Progenitor cell of endocrine pancreas (in vitro differentiated cells): ENCODE results near the gene ZNF672. TPM values are rescaled to one million over a fixed set of nuclear protein-coding genes. Genes with fewer than 3 reads are reported as not detected.

Source experiments
- DNase-seq: peaks from one replicate; pipeline ENCODE4 v3.0.0; 2021; ENCODE audit warnings: low spot score; ENCODE audit not compliant: unreplicated experiment
- H3K27ac Mint-ChIP-seq: 2 replicates; pipeline ENCODE4 v1.8.0; 2021; ENCODE audit warnings: mild to moderate bottlenecking, moderate library complexity, mixed read lengths
- H3K27me3 Mint-ChIP-seq: 2 replicates; pipeline ENCODE4 v1.8.0; 2021; ENCODE audit warnings: mixed read lengths
- H3K36me3 Mint-ChIP-seq: 2 replicates; pipeline ENCODE4 v1.8.0; 2022; ENCODE audit warnings: mixed read lengths; ENCODE audit not compliant: insufficient read depth
- H3K4me1 Mint-ChIP-seq: 2 replicates; pipeline ENCODE4 v1.8.0; 2021; ENCODE audit warnings: low read depth, mixed read lengths
- H3K4me3 Mint-ChIP-seq: 2 replicates; pipeline ENCODE4 v1.8.0; 2021; ENCODE audit warnings: low read depth, mild to moderate bottlenecking, moderate library complexity, mixed read lengths
- H3K9me3 Mint-ChIP-seq: 2 replicates; pipeline ENCODE4 v1.8.0; 2021; ENCODE audit warnings: low read depth, mixed read lengths
- total RNA-seq: library from RNA; stranded (reverse); gene quantifications from 2 replicates; pipeline ENCODE4 v1.2.1, GENCODE V29; 2021
- TF ChIP-seq, protein P1 (sequence below): fragments of 200-600 bp; sonication (generic); IDR thresholded peaks from one replicate; pipeline ENCODE4 v1.5.0; 2021; ENCODE audit warnings: antibody characterized with exemption, mild to moderate bottlenecking; ENCODE audit not compliant: unreplicated experiment

ZNF672 gene
- total RNA-seq, 1 donor from 2014 or later: 37.2 TPM

DNA sequence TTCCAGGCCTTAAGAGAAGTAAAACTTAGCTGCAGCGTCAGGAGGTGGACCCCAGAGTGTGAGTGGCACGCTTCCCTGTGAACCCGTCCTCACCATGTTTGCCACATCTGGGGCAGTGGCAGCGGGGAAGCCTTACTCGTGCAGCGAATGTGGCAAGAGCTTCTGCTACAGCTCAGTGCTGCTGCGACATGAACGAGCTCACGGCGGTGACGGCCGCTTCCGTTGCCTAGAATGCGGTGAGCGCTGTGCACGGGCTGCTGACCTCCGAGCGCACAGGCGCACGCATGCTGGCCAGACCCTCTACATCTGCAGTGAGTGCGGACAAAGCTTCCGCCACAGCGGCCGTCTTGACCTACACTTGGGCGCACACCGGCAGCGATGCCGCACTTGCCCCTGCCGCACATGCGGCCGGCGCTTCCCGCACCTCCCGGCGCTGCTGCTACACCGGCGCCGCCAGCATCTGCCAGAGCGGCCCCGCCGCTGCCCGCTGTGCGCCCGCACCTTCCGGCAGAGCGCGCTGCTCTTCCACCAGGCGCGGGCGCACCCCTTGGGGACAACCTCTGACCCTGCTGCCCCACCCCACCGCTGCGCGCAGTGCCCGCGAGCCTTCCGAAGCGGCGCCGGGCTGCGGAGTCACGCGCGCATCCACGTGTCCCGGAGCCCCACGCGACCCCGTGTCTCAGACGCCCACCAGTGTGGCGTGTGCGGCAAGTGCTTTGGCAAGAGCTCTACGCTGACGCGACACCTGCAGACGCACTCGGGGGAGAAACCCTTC lies 9.3 kb downstream of the ZNF672 start:
- Mint-ChIP-seq H3K36me3 (peaks cover 13% of the 10 kb centered on the region), H3K4me3 (no peak overlapping the region), H3K9me3 (no peaks in the 10 kb centered on the region), H3K4me1 (peaks cover 1% of the 10 kb centered on the region), H3K27ac (no peak overlapping the region), H3K27me3 (no peaks in the 10 kb centered on the region)
- DNase-seq: no peak
- TF ChIP-seq, protein P1, sequence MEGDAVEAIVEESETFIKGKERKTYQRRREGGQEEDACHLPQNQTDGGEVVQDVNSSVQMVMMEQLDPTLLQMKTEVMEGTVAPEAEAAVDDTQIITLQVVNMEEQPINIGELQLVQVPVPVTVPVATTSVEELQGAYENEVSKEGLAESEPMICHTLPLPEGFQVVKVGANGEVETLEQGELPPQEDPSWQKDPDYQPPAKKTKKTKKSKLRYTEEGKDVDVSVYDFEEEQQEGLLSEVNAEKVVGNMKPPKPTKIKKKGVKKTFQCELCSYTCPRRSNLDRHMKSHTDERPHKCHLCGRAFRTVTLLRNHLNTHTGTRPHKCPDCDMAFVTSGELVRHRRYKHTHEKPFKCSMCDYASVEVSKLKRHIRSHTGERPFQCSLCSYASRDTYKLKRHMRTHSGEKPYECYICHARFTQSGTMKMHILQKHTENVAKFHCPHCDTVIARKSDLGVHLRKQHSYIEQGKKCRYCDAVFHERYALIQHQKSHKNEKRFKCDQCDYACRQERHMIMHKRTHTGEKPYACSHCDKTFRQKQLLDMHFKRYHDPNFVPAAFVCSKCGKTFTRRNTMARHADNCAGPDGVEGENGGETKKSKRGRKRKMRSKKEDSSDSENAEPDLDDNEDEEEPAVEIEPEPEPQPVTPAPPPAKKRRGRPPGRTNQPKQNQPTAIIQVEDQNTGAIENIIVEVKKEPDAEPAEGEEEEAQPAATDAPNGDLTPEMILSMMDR: no peak

DNA sequence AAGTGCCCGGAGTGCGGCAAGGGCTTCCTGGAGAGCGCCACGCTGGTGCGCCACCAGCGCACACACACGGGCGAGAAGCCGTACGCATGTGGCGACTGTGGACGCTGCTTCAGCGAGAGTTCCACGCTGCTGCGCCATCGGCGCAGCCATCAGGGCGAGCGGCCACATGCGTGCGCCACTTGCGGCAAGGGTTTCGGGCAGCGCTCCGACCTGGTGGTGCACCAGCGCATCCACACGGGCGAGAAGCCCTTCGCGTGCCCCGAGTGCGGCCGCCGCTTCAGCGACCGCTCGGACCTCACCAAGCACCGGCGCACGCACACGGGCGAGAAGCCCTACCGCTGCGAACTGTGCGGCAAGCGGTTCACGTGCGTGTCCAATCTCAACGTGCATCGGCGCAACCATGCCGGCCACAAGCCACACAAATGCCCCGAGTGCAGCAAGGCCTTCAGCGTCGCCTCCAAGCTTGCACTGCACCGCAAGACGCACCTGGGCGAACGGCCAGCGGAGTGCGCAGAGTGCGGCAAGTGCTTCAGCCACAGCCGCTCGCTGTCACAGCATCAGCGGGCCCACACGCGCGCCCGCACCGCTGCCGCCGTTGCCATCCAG lies 10.0 kb downstream of the ZNF672 start:
- Mint-ChIP-seq H3K9me3 (no peaks in the 10 kb centered on the region), H3K27ac (no peak overlapping the region), H3K4me1 (no peaks in the 10 kb centered on the region), H3K27me3 (no peaks in the 10 kb centered on the region), H3K36me3 (peaks cover 13% of the 10 kb centered on the region), H3K4me3 (no peak overlapping the region)
- TF ChIP-seq, protein P1: no peak
- no peak for DNase-seq

DNA sequence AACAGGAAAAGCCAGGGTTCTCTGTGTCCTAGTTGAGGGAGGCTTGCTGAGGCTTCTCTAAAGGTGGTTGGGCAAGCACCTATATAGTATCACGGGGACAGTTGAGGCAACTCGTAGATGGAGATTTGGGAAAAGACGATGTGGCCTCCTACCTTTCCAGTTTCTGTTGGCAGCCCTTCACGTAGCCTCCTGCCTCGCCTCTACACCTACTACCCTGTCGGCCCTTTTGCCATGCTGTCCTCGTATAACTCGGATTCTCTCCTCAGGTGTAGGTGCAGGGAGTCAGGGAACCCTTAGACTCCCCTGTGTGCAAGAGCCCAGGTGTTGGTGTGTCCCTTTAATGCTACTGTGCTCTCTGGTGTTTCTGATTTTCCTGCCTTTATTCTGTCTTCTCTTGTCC lies 10.6 kb downstream of the ZNF672 start:
- TF ChIP-seq, protein P1: no peak

DNA sequence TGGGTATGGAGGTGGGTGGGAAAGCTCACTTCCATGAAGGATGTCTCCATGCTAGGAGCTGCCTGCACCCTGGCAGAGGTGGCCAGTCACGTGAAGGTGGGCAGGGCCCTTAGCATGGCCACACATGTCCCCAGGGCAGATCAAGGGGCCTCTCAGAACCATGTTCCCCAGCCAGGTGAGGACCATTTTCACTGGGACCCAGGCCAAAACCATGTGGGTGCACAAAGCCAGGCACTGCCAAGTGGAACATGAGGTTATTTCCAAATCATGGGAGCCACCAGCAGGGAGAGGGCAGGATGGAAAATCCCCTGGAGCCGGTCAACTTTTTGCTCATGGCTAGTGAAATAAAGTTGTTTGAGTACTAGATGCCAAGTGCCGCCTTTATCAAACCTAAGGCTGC lies 11.1 kb downstream of the ZNF672 start:
- no peak overlapping the region for H3K27ac Mint-ChIP-seq
- H3K27me3 Mint-ChIP-seq: no peaks in the 10 kb centered on the region
- peaks cover 15% of the 10 kb centered on the region for H3K36me3 Mint-ChIP-seq
- H3K9me3 Mint-ChIP-seq: no peaks in the 10 kb centered on the region
- no peaks in the 10 kb centered on the region for H3K4me1 Mint-ChIP-seq
- TF ChIP-seq, protein P1: no peak
- H3K4me3 Mint-ChIP-seq: no peak overlapping the region
- DNase-seq: no peak

More for the DNA sequence above, 10.6 kb downstream of the ZNF672 start:
- H3K9me3 Mint-ChIP-seq: no peaks in the 10 kb centered on the region
- DNase-seq: no peak
- peaks cover 13% of the 10 kb centered on the region for H3K36me3 Mint-ChIP-seq
- H3K27ac Mint-ChIP-seq: no peak overlapping the region
- H3K27me3 Mint-ChIP-seq: no peaks in the 10 kb centered on the region
- no peak overlapping the region for H3K4me3 Mint-ChIP-seq
- no peaks in the 10 kb centered on the region for H3K4me1 Mint-ChIP-seq

DNA sequence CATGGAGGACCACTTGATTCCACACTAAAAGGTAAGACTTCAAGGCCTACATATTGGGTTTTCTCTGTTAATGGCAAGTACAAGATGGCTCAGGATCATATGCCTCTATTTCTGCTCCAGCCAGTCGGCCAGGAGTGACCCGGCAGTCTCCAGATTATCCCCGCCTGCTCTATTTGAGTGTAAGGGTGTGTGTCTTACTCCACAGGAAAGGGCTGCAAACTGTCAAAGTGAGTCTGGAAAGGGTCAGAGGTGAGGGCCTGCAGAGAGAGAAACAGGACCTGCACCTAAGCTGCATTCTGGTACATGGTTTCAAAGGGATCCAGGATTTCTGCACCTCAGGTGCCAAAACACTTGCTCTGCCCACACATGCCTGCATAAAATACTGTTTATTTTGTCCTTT lies 11.6 kb downstream of the ZNF672 start:
- TF ChIP-seq, protein P1: no peak
- Mint-ChIP-seq H3K27me3 (no peaks in the 10 kb centered on the region), H3K36me3 (peaks cover 17% of the 10 kb centered on the region), H3K27ac (no peak overlapping the region), H3K4me1 (no peaks in the 10 kb centered on the region), H3K4me3 (no peak overlapping the region), H3K9me3 (no peaks in the 10 kb centered on the region)
- no peak for DNase-seq
